ENCODE results near the gene PREX1. TPM values are rescaled to one million over a fixed set of nuclear protein-coding genes. Genes with fewer than 3 reads are reported as not detected.

Gene PREX1
- total RNA-seq, 1 experiment from 2014 or later, result not detected

GRCh38 chr20:48633620-48634257, 194.1 kb downstream of the PREX1 start:
- no TSS peak for BruUV-seq (replicated peaks)
- no peaks in the 10 kb centered on the region for H3K36me3 Mint-ChIP-seq (ENCODE audit: insufficient read depth, unreplicated experiment)
- POLR2A ChIA-PET, result no interaction called here
- no peaks in the 10 kb centered on the region for H3K4me1 Mint-ChIP-seq (ENCODE audit: insufficient read depth, unreplicated experiment)
- CTCF ChIA-PET, result interaction anchor here (1.0 to 1.4 kb wide), 3 partner anchors 11 to 273 kb away, joined by 3 to 5 read pairs (median 4); no protein-coding TSS in a partner anchor
- H3K27ac Mint-ChIP-seq (ENCODE audit: low read depth, unreplicated experiment), result no peak overlapping the region
- no peak overlapping the region for H3K4me3 Mint-ChIP-seq (ENCODE audit: unreplicated experiment)
- DNase-seq (ENCODE audit: unreplicated experiment), result no peak
- intact Hi-C loops (cut with micrococcal nuclease), result loop anchor here (10.0 kb wide), 1 partner anchor 581 kb away; the partner anchor contains the start of gene DDX27
- no peaks in the 10 kb centered on the region for H3K9me3 Mint-ChIP-seq (ENCODE audit: unreplicated experiment)
- H3K27me3 Mint-ChIP-seq (ENCODE audit: insufficient read depth, unreplicated experiment), result peaks cover 25% of the 10 kb centered on the region
- no peak for TF ChIP-seq CTCF (IDR thresholded peaks at IDR 0.05; ENCODE audit: unreplicated experiment)

GRCh38 chr20:48632825-48633619, 194.8 kb downstream of the PREX1 start:
- H3K4me3 Mint-ChIP-seq (ENCODE audit: unreplicated experiment), result no peak overlapping the region
- no peak for TF ChIP-seq CTCF (IDR thresholded peaks at IDR 0.05; ENCODE audit: unreplicated experiment)
- no peak overlapping the region for H3K27ac Mint-ChIP-seq (ENCODE audit: low read depth, unreplicated experiment)
- H3K4me1 Mint-ChIP-seq (ENCODE audit: insufficient read depth, unreplicated experiment), result no peaks in the 10 kb centered on the region
- no peak for DNase-seq (ENCODE audit: unreplicated experiment)
- ChIA-PET CTCF (interaction anchor here (0.5 to 1.4 kb wide), 4 partner anchors 8 to 15 kb away, joined by 3 to 5 read pairs (median 4); no protein-coding TSS in a partner anchor), POLR2A (no interaction called here)
- H3K36me3 Mint-ChIP-seq (ENCODE audit: insufficient read depth, unreplicated experiment), result no peaks in the 10 kb centered on the region
- H3K27me3 Mint-ChIP-seq (ENCODE audit: insufficient read depth, unreplicated experiment), result peaks cover 25% of the 10 kb centered on the region
- intact Hi-C loops (cut with micrococcal nuclease), result loop anchor here (10.0 kb wide), 1 partner anchor 582 kb away; the partner anchor contains the start of gene DDX27
- H3K9me3 Mint-ChIP-seq (ENCODE audit: unreplicated experiment), result no peaks in the 10 kb centered on the region
- no TSS peak for BruUV-seq (replicated peaks)

- intact Hi-C loops (cut with micrococcal nuclease), result loop anchor here (10.0 kb wide), 1 partner anchor 583 kb away; the partner anchor contains the start of gene DDX27
- no peak overlapping the region for H3K27ac Mint-ChIP-seq (ENCODE audit: low read depth, unreplicated experiment)
- CTCF ChIA-PET, result interaction anchor here (0.5 to 1.2 kb wide), 5 partner anchors 7 to 846 kb away, joined by 3 to 4 read pairs (median 4); no protein-coding TSS in a partner anchor
Observed at GRCh38 chr20:48632017-48632824, 195.6 kb downstream of the PREX1 start.

More at GRCh38 chr20:48632017-48632824, 195.6 kb downstream of the PREX1 start:
- Mint-ChIP-seq H3K9me3 (ENCODE audit: unreplicated experiment) (no peaks in the 10 kb centered on the region), H3K4me3 (ENCODE audit: unreplicated experiment) (no peak overlapping the region), H3K27me3 (ENCODE audit: insufficient read depth, unreplicated experiment) (peaks cover 25% of the 10 kb centered on the region), H3K36me3 (ENCODE audit: insufficient read depth, unreplicated experiment) (no peaks in the 10 kb centered on the region), H3K4me1 (ENCODE audit: insufficient read depth, unreplicated experiment) (no peaks in the 10 kb centered on the region)
- POLR2A ChIA-PET, result no interaction called here
- BruUV-seq (replicated peaks), result no TSS peak
- TF ChIP-seq CTCF (IDR thresholded peaks at IDR 0.05; ENCODE audit: unreplicated experiment), result no peak
- DNase-seq (ENCODE audit: unreplicated experiment), result no peak
